ENCODE results near the gene SALL4.
"Not testable (repeated sequence)": the region's sequence is repeated elsewhere in the genome, so short reads cannot be mapped to it uniquely, and the experiment has no call there.

Gene SALL4

GRCh38 chr20:51738877-51739447 lies 63.4 kb downstream of the SALL4 start:
- no peak for DNase-seq (ENCODE audit: low read depth in 1 of 2, low spot score in 1 of 2)

- DNase-seq (ENCODE audit: low read depth in 1 of 2, low spot score in 1 of 2), result not testable (repeated sequence)
Observed at GRCh38 chr20:51738261-51738660, 64.1 kb downstream of the SALL4 start.

GRCh38 chr20:51736947-51737346 lies 65.4 kb downstream of the SALL4 start:
- no peak for DNase-seq (ENCODE audit: low read depth in 1 of 2, low spot score in 1 of 2)

GRCh38 chr20:51735728-51736600 lies 66.4 kb downstream of the SALL4 start:
- no peak for DNase-seq (ENCODE audit: low read depth in 1 of 2, low spot score in 1 of 2)

- no peak for DNase-seq (ENCODE audit: low read depth in 1 of 2, low spot score in 1 of 2)
Observed at GRCh38 chr20:51734876-51735720, 67.2 kb downstream of the SALL4 start.

GRCh38 chr20:51733070-51733469 lies 69.3 kb downstream of the SALL4 start:
- DNase-seq (ENCODE audit: low read depth in 1 of 2, low spot score in 1 of 2), result no peak

Measured in activated CD4-positive, alpha-beta T cell treated with anti-CD3 and anti-CD28 coated beads, Interleukin-2, amount 50 U/mL, for 24 hours (primary cell).